Endodermal cell (in vitro differentiated cells): ENCODE data around the gene DLG2. TPM values are rescaled to one million over a fixed set of nuclear protein-coding genes. Genes with fewer than 3 reads are reported as not detected.

Experiments
- DNase-seq: peaks from one replicate; pipeline ENCODE4 v3.0.0-alpha.2; 2017
- H3K27ac ChIP-seq: 2 replicates; pipeline ENCODE4 v1.5.1; 2013; ENCODE audit warnings: mild to moderate bottlenecking, low read depth, low read length, moderate library complexity
- H3K27me3 ChIP-seq: 2 replicates; pipeline ENCODE4 v1.6.1; 2013; ENCODE audit warnings: mild to moderate bottlenecking, low read length, moderate library complexity; ENCODE audit not compliant: insufficient read depth, control insufficient read depth, poor library complexity, severe bottlenecking
- H3K36me3 ChIP-seq: 2 replicates; pipeline ENCODE4 v1.7.0; 2013; ENCODE audit warnings: mild to moderate bottlenecking, low read length, moderate library complexity; ENCODE audit not compliant: control insufficient read depth, insufficient read depth
- H3K4me1 ChIP-seq: one replicate; pipeline ENCODE4 v1.7.0; 2013; ENCODE audit warnings: low read length; ENCODE audit not compliant: control insufficient read depth, insufficient read depth
- H3K4me3 ChIP-seq: 2 replicates; pipeline ENCODE4 v1.5.1; 2013; ENCODE audit warnings: mild to moderate bottlenecking, low read length, moderate library complexity
- H3K9ac ChIP-seq: 2 replicates; pipeline ENCODE4 v1.6.1; 2013; ENCODE audit warnings: mild to moderate bottlenecking, low read length, moderate library complexity; ENCODE audit not compliant: poor library complexity, severe bottlenecking; ENCODE audit errors: extremely low read depth
- H3K9me3 ChIP-seq: 2 replicates; pipeline ENCODE4 v1.6.1; 2013; ENCODE audit warnings: mild to moderate bottlenecking, low read length, moderate library complexity; ENCODE audit not compliant: control insufficient read depth
- H3K27ac Mint-ChIP-seq: 2 replicates; pipeline ENCODE4 v1.8.0; 2020; ENCODE audit warnings: mixed read lengths
- H3K27me3 Mint-ChIP-seq: 2 replicates; pipeline ENCODE4 v1.8.0; 2021; ENCODE audit warnings: mild to moderate bottlenecking, mixed read lengths; ENCODE audit not compliant: insufficient read depth
- H3K36me3 Mint-ChIP-seq: 2 replicates; pipeline ENCODE4 v1.8.0; 2020; ENCODE audit warnings: low read depth, mixed read lengths
- H3K4me1 Mint-ChIP-seq: 2 replicates; pipeline ENCODE4 v1.8.0; 2020; ENCODE audit warnings: mixed read lengths
- H3K4me3 Mint-ChIP-seq: 2 replicates; pipeline ENCODE4 v1.8.0; 2020; ENCODE audit warnings: mild to moderate bottlenecking, moderate library complexity, mixed read lengths
- H3K9me3 Mint-ChIP-seq: 2 replicates; pipeline ENCODE4 v1.8.0; 2020; ENCODE audit warnings: mild to moderate bottlenecking, mixed read lengths
- CTCF ChIP-seq: fragments of 200-600 bp; sonication (generic); conservative IDR thresholded peaks from 2 replicates; pipeline ENCODE4 v1.5.0; 2021; ENCODE audit warnings: antibody characterized with exemption, mild to moderate bottlenecking
- WGBS, 2 experiments: methylation state at CpG; one replicate each; pipeline versions ENCODE4 v1.1.5 to v1.1.7; 2013; ENCODE audit warnings: missing lambda C conversion rate in 2 of 2, mixed read lengths in 1 of 2; ENCODE audit not compliant: insufficient coverage in 1 of 2, insufficient read length in 1 of 2; 5-methylcytosine and 5-hydroxymethylcytosine counted together
- total RNA-seq, 2 donors: library from RNA; stranded (reverse); fragmentation: NEBNext Ultra II Directional in 1 of 2; extraction: Animal tissue kit (Norgen Biotek cat#: 25700) in 1 of 2; gene quantifications; 2 replicates in 1 of 2; 3 replicates in 1 of 2; pipeline ENCODE4 v1.2.1, GENCODE V29; 2021

Gene DLG2
- total RNA-seq, 2 donors from 2014 or later = 9.6 to 10.6 TPM

DNA sequence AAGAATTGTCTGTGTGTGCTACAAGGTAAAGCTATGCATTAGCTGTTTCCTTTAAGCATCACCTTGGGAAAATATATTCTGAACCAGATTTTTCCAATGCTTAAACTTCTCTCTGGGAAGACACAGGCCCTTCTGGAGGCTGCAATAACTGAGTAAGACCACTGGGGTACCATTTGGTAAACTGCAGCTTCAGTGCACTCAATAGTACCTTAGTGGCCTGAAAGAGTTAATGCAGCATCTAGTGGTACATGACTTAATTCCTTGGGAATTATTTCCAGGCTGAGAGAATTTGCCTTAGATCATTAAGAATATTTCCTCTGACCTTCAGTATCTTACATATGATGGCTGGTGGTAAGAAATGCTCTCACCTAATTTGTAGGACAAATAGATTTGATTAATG is 727.4 kb downstream of the DLG2 start:
- no peaks in the 10 kb centered on the region for H3K9me3 Mint-ChIP-seq
- peak; percentile 58 for DNase-seq
- no peak overlapping the region for H3K27ac ChIP-seq
- H3K36me3 ChIP-seq = no peaks in the 10 kb centered on the region
- H3K27me3 ChIP-seq = no peaks in the 10 kb centered on the region
- no peak overlapping the region for H3K9ac ChIP-seq
- no peaks in the 10 kb centered on the region for H3K4me1 ChIP-seq
- H3K27me3 Mint-ChIP-seq = no peaks in the 10 kb centered on the region
- TF ChIP-seq CTCF = peak; percentile 89
- H3K4me1 Mint-ChIP-seq = peaks cover under 1% of the 10 kb centered on the region
- no peaks in the 10 kb centered on the region for H3K9me3 ChIP-seq
- no peak overlapping the region for H3K4me3 Mint-ChIP-seq
- H3K36me3 Mint-ChIP-seq = no peaks in the 10 kb centered on the region
- H3K4me3 ChIP-seq = no peak overlapping the region
- H3K27ac Mint-ChIP-seq = no peak overlapping the region

- Histone ChIP-seq H3K4me1 (no peaks in the 10 kb centered on the region), H3K36me3 (no peaks in the 10 kb centered on the region), H3K27ac (no peak overlapping the region), H3K27me3 (no peaks in the 10 kb centered on the region), H3K9ac (no peak overlapping the region), H3K9me3 (no peaks in the 10 kb centered on the region), H3K4me3 (no peak overlapping the region)
- Mint-ChIP-seq H3K27ac (no peak overlapping the region), H3K9me3 (no peaks in the 10 kb centered on the region), H3K4me3 (no peak overlapping the region), H3K36me3 (no peaks in the 10 kb centered on the region), H3K4me1 (peaks cover 6% of the 10 kb centered on the region), H3K27me3 (no peaks in the 10 kb centered on the region)
- no peak for DNase-seq
- 96% methylated on average over 2 of the region's 2 CpGs; no CpG with 5 or more reads in 1 of the 2 experiments for WGBS, 2 experiments
- no peak for TF ChIP-seq CTCF
These were observed 728.0 kb downstream of the DLG2 start for GRCh38 chr11:84899134-84899533.

DNA sequence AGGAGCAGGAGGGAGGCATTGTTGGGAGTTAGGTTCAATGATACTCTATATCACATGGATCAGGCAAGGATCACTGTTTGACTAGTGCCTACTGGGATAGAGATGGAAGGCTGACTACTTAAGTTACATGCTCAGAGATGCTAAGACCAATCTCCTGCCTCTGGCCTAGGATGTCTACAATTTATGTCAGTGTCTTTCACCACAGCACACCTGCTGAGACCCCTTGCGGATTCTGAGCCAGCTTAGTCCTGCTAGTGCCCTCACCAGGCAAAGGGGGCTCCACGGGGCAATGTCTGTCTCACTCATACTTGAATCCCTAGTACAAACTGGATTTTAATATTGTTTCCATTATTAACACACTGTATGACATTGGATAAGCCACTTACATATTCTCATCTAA is 732.5 kb downstream of the DLG2 start:
- H3K27me3 Mint-ChIP-seq = no peaks in the 10 kb centered on the region
- peak; percentile 23 for TF ChIP-seq CTCF
- WGBS, 2 experiments = 69 to 77% methylated on average over 2 of the region's 2 CpGs

More for the DNA sequence above, 732.5 kb downstream of the DLG2 start:
- Histone ChIP-seq H3K4me1 (no peaks in the 10 kb centered on the region), H3K27ac (no peak overlapping the region), H3K27me3 (no peaks in the 10 kb centered on the region), H3K36me3 (no peaks in the 10 kb centered on the region), H3K9ac (no peak overlapping the region), H3K4me3 (no peak overlapping the region), H3K9me3 (no peaks in the 10 kb centered on the region)
- H3K4me3 Mint-ChIP-seq = no peak overlapping the region
- no peak overlapping the region for H3K27ac Mint-ChIP-seq
- H3K4me1 Mint-ChIP-seq = peaks cover 6% of the 10 kb centered on the region
- no peaks in the 10 kb centered on the region for H3K36me3 Mint-ChIP-seq
- H3K9me3 Mint-ChIP-seq = no peaks in the 10 kb centered on the region
- peak; percentile 67 for DNase-seq
